ENCODE results near the gene SLC1A1.

SLC1A1 gene

DNA sequence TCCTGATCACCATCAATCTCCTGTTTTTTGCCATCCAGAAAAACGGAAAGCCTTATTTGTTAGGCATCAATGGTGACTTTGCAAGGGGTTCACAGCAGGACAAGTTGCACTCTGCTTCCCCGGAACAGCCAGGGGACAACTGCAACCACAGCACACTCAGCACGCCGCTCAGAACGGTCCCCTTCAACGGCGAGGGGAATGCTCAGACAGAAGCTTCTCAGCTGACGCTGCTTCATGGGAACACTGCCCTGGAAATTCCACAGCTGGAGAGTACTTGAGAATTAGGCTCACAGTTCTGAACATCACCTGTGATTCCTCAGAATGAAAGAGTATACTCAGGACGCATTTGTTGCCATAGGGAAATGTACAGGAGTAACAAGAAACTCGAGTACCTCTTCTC, 131.7 kb downstream of the SLC1A1 start:
- DNase-seq = no peak

DNA sequence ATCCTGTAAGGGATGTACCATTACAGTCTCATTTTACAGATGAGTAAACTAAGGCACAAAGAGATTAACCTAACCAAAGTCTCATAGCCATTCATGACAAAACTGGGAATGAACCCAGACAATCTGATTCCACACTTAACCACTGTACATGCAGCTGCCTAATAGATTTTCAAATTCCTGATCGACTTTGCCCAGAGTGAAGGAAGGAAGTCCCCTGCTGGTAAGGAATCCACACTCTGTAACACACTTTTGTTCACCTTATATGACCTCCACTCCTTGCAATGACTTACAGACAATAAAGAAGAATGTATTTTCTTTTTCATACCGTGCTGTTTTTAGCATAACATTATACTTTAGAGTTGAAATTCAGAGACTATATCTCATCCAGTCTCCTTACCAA, 140.6 kb downstream of the SLC1A1 start:
- DNase-seq = no peak
